Erythroblast (primary cell): ENCODE data around the gene GBGT1.
A peak's percentile ranks its signal among the peaks of the same experiment; 100 is the strongest.

Experiments
- DNase-seq, 2 experiments: peaks; one replicate each; lab custom pipeline; 2025; lab: John Stamatoyannopoulos, UW
- GATA1 ChIP-seq: IDR thresholded peaks from 2 replicates; pipeline ENCODE4 v1.6.1; 2011; ENCODE audit warnings: low read depth, mild to moderate bottlenecking, control low read depth, low read length, moderate library complexity
- POLR2A ChIP-seq: IDR thresholded peaks from 2 replicates; pipeline ENCODE4 v1.6.1; 2011; ENCODE audit warnings: mild to moderate bottlenecking, low read length

GBGT1 gene

DNA sequence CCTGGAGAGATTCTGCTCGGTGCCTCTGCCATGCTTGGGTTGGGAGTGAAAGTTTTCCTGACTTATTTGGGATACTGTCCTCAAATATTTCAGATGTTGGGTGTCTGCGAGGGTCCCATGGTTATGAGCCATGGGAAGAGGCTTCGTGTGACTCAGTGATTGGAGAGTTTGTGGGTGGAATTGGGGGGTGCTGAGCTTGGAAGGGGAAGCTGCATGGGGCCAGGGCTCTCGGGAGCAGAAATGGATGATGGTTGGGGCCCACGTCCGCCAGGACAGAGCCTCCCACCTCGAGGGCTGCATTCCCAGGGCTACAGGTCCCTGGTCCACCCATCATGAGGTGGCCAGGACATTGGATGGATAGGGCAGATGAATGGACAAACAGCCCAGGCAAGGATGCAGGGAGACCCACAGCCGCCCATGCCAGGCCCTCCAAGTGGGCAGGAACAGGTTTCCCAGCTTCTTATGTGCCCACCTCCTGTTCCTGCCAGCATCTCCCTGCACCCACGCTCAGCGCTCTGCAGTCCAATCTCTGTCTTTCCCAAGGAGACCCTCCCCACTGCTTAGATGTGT, 39.9 kb upstream of the GBGT1 start:
- DNase-seq, result no peak
- TF ChIP-seq POLR2A (no peak), GATA1 (no peak)

DNA sequence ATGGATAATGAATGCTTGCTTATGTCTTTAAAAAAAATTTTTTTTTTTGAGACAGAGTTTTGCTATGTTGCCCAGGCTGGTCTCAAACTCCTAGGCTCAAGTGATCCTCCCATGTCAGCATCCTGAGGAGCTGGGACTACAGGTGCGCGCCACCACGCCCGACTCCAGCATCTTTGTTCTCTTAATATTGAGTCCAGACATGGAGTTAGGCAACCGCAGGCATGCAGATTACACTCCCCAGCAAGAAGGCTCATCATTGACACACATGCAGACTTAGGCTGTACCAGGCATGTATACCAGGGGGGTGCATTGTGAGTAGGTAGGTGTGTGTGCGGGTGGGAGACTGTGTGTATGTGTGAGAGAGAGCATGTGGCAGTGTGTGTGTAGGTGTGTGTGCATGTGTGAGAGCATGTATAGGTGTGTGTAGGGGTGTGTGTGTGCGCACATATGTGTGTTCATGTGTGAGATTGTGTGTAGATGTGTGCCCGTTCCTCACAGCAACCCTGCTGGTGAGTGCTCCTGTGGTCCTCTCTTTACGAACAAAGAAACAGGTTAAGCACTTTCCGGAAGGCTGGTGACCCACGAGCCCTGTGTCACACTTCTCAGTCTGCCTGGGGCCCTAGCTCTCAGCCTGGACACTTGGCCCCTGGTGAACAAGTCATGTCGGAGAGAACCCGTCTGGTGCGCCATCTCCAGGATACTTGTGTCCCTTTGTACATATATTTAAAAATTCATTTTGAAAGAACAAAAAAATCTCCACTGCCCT, 39.2 kb upstream of the GBGT1 start:
- DNase-seq, result no peak
- TF ChIP-seq GATA1, result no peak
- no peak for TF ChIP-seq POLR2A

DNA sequence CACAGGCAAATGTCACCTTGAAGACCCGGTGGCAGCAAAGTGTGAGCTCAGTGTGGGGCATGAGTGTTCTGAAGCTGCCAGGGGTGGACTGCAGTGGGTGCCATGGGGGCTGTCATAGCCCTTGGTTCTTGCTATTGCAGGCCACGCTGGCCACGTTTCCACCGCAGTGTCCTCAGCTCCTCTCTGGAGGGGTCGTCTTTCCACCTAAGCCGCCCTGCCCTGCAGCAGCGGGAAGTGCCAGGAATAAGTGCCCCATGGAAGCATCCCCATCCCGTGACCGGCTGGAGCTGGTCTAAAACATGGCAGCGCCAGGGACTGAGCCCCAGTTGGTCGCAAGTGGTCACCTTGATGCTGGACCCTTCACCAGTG, 38.4 kb upstream of the GBGT1 start:
- DNase-seq, result no peak
- TF ChIP-seq POLR2A, result no peak
- no peak for TF ChIP-seq GATA1

DNA sequence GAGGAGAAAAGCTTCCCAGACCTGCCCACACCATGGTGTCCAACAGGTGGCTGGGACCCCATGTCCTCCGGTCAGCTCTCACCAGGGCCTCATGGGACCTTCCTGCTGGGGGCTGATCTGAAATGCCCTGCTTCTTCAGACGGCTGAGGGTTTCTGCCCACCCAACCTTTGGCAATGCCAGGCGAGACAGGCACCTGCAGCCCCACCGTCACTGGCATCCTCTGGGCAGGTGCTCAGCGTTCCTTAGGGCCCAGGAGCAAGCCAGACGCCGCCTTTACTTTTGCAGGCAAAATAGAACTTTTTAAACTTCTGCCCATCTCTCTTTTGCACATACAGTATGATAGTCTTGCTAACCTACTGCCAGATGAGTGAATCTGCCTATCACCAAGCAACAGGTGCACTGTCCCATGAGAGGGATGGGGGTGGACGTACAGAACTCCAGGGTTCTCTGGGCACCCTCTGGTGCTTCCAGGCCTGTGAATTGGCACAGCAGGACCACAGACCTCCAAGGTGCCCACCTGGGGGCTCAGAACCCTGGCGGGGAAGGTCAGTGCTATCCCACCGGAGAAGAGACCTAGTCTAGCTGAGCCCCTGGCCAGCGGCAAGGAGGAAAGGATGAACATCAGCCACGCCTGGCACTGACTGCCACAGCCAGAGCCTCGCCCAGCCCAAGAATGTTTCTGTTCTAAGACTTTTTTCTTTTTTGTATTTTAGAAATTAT, 37.9 kb upstream of the GBGT1 start:
- no peak for DNase-seq
- TF ChIP-seq GATA1 (no peak), POLR2A (no peak)

DNA sequence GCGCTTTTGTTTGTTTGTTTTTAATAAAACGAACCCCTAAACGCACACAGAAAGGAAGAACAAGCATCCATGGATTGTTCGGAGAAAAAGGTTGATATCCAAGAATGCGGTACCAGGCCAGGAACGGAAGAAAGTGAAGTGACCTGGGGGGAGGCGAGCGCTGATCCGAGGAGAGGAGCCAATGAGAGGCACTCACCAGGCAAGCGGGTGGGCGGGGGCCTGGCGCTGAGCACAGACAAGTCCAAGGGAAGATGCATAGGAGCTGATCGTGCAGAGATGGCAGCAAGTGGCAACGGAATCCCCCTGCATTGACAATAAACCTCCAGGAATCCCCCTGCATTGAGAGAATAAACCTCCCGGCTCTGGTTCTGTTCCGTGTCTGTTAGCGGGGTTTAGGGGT, 36.9 kb upstream of the GBGT1 start:
- no peak for DNase-seq
- TF ChIP-seq POLR2A (no peak), GATA1 (no peak)

DNA sequence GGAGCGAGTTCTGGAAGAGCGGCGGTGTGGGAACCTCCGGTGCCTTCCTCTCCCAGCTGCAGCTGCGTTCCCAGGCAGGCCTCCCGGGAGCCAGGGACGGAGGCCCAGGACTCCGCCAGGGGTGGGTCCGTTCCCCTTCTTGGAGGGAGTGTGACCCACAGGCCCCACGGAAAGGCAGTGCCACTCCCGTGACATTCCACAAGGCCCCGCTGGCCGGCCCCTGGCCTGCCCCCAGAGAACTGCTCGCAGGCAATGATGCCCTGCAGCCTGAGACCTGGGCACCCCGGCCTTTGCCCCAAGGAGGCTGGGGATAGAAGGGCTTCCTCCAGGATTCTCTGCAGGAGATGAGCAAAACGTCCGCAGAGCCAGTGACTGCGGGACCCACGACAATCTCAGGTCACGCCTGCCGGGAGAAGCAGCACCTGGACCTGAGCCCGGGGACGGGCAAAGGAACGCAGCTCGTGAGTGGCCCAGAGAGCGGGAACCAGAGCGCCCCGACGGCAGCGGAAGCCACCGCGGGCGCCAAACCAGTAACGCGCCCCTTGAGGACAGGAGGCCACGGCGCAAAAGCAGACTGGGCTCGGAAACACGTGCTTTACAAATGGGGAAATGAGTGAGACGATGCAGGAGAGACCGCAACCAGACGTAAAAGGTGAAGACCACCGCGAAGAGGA, 36.1 kb upstream of the GBGT1 start:
- TF ChIP-seq GATA1 (no peak), POLR2A (no peak)
- peak; percentile 49 to 59 for DNase-seq

DNA sequence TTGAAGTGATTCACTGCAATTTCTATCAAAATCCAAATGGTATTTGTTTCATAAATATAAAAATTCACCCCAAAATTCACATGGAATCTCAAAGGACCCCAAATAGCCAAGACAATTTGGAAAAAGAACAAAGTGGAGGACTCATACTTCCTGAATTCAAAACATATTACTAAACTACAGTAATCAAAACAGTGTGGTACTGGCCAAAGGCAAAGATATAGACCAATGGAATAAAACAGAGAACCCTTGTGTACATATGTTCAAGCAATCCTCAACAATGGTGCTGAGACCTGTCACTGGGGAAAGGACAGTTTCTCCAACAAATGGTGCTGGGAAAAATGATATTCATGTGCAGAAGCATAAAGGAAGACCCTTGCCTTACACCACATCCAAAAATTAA, 31.3 kb upstream of the GBGT1 start:
- DNase-seq, result no peak
- TF ChIP-seq GATA1 (no peak), POLR2A (no peak)

DNA sequence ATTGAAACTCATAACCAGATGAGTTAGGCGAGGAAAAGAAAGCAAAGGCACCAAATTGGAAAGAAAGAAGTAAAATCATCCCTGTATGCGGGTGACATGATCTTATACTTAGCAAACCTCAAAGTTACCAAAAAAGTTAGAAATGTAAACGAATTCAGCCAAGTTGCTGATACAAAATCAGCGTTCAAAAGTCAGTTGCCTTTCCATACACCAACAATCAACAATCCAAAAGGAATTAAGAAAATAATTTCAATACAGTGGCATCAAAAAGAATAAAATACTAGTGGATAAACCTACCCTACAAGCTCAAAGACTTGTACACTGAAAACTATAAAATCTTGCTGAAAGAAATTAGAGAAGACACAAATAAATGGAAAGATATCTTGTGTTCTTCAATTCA, 30.9 kb upstream of the GBGT1 start:
- TF ChIP-seq POLR2A, result no peak
- no peak for DNase-seq

DNA sequence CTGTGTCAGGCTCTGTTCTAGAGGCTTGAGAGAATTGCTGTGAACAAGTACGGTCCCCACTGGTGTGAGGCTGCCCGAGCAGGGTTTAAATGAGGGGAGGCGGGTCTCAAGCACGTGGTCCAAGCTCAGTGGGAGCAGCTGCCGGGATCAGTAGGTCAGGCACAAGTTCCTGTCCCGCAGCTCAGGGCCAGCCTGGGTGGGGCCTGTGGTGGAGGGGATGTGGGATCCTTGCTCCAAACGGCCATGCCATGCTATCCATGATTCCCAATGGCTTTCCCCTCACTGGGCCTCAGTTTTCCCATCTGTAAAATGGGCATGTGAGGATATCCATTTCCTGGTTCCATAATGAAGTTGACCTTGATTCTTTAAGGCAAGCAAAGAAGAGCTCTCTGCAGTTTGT, 28.3 kb upstream of the GBGT1 start:
- DNase-seq, result no peak
- TF ChIP-seq GATA1 (no peak), POLR2A (no peak)

DNA sequence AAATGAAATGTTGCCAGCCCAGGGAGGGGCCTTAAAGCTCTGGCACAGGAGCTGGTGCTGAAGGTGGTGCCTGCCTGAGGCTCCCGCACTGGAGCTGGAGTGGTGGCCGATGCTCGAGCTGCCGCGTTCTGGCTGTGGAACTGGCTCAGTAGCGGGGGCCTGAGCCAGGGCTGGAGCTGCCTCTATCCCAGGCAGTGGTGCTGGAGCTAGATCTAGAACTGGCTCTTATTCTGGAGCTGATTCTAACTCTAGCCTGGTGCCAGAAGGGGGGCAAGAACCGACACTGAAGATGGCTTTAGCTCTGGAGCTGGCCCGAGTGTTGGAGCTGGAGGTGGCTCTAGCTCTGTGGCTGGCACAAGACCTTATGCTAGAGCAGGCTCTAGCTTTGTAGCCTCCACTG, 26.1 kb upstream of the GBGT1 start:
- no peak for TF ChIP-seq POLR2A
- no peak for TF ChIP-seq GATA1
- no peak for DNase-seq

DNA sequence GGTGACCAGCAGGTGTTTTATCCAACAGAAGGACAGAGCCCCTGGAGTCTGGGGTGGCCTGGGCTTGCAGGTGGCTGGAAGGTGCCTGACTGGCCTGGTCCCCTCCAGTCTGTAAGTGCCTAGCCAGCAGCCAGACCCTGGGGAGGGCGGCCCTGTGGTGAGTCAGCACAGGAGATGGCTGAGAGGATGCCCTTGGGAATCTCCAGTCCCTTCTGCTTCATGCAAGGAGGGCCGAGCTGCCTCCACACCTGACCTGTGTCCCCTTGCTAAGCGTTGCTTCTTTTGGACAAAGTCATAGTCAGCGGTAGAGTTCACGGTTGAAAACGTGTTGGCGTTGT, 25.1 kb upstream of the GBGT1 start:
- TF ChIP-seq GATA1, result no peak
- TF ChIP-seq POLR2A, result no peak
- no peak for DNase-seq

DNA sequence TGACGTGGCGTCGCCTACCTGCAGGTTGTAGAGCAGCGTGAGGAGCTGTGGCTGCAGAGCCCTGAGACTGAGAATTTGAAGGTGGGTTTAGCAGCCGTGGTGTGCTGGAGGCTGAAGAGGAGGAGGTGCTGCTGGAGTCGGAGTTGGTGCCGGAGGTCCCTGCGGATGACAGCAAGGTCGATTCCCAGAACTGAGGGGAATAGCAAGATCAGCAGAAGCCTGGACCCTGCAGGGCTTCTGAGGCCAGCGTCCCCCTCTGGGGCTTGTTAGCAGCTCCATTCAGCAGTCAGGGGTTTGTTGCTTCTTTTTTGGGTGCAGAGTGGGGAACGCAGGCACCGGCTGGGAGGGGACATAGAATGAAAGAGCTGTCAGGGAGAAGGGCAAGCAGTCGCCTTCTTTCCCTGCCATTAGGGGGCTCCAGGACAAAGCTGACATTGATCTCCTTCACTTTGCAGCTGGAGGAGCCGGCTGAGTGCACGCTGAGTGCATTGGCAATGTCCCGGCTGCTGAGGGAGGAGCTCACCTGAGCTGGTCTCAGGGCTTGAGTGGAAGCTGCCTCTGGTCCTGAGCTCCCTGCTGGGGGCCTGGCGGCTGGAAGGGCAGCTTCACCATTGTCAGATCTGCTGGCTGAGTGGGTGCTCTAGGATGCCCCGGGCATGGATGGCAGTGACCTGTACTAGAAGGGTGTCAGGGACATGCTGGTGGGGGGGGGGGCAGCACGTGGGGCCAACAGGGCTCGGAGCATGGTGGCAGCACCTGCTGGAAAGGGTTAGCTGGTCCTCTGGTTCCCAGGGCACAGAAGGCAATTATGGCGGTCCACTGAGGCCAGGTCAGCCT, 24.5 kb upstream of the GBGT1 start:
- TF ChIP-seq GATA1 (no peak), POLR2A (no peak)
- DNase-seq, result peak; percentile 19 to 26

DNA sequence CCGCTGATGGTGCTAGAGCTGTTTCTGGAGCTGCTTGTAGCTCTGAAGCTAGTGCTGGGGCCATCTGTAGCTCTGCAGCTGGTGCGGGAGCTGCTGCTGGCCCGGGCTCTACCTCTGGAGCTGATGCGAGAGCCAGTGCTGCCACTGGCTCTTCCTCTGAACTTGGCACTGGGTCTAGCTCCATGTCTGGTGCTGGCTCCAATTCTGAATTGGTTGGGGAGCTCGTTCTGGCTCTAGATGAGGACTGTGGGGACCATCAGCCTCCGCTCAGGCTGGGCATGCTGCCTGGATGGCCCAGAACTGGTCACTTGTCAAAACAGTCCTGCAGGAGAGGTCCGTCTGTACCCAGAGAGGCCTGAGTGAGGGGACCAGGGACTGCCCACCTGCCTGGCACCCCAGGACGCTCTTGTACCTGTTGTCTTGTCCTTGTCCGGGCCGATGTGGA, 23.9 kb upstream of the GBGT1 start:
- no peak for DNase-seq
- TF ChIP-seq GATA1 (no peak), POLR2A (no peak)

DNA sequence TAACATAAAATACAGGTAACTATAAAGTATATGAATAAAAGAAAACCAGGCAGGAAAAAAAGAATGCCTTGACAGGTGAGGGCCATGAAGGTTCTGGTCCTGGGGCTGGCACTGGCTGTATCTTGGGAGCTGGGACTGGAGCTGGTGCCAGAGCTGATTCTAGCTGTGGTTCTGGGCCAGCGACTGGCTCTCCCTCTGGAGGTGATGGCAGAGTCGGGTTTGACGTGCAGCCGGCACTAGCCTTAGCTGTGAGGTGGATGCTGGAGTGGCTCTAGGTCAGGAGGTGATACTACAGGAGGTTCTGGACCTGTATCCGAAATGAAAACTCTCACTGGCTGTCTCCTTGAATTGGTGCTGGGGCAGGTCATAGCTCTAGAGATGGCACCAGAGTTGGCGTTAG, 23.0 kb upstream of the GBGT1 start:
- no peak for TF ChIP-seq GATA1
- no peak for TF ChIP-seq POLR2A
- DNase-seq, result no peak
